Fibroblast of pulmonary artery (primary cell): ENCODE data around the gene CTSE.

Source experiments
- DNase-seq: peaks from one replicate; pipeline ENCODE4 v3.0.0-alpha.2; 2010; ENCODE audit warnings: low read depth
- H3K4me3 ChIP-seq: replicated peaks from 2 replicates; pipeline ENCODE4 v1.5.1; 2011; ENCODE audit warnings: low read depth, mild to moderate bottlenecking, control low read depth, low read length, moderate library complexity
- CTCF ChIP-seq: IDR thresholded peaks from 2 replicates; pipeline ENCODE4 v1.5.1; 2011; ENCODE audit warnings: mild to moderate bottlenecking, control low read depth, low read length, inconsistent platforms; ENCODE audit errors: missing control alignments

CTSE gene

GRCh38 chr1:205959789-205960188, 63.9 kb downstream of the CTSE start:
- DNase-seq, result no peak
- no peak overlapping the region for H3K4me3 ChIP-seq
- TF ChIP-seq CTCF, result no peak
